Cardiac septum (tissue), 1 donor: ENCODE data around the gene UNC5CL. TPM values are rescaled to one million over a fixed set of nuclear protein-coding genes. Genes with fewer than 3 reads are reported as not detected.

ENCODE experiments used
- DNase-seq: peaks from one replicate; pipeline ENCODE4 v3.0.0-alpha.2; 2020; ENCODE audit warnings: low spot score
- intact Hi-C: fragments of 100-400 bp; cut with DNase I; formaldehyde crosslinking; loops from one replicate; pipeline ENCODE4 v1.14.0; 2022
- long read RNA-seq: library from polyadenylated mRNA; unstranded; transcript quantifications from one replicate; pipeline ENCODE4 v2.0.0, GENCODE V29; 2021
- total RNA-seq: library from RNA; stranded (reverse); fragmentation: NEBNext Ultra II Directional; extraction: Animal tissue kit (Norgen Biotek cat#: 25700); gene quantifications from one replicate; pipeline ENCODE4 v1.2.1, GENCODE V29; 2021
- donor health status: DM: no; HTN: no; CAD: no.

The UNC5CL gene, protein sequence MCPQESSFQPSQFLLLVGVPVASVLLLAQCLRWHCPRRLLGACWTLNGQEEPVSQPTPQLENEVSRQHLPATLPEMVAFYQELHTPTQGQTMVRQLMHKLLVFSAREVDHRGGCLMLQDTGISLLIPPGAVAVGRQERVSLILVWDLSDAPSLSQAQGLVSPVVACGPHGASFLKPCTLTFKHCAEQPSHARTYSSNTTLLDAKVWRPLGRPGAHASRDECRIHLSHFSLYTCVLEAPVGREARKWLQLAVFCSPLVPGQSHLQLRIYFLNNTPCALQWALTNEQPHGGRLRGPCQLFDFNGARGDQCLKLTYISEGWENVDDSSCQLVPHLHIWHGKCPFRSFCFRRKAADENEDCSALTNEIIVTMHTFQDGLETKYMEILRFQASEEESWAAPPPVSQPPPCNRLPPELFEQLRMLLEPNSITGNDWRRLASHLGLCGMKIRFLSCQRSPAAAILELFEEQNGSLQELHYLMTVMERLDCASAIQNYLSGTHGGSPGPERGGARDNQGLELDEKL
- total RNA-seq: 1.0 TPM
- long read RNA-seq: 0 reads

- intact Hi-C loops: no loop called here
These were observed at the start of gene UNC5CL for GRCh38 chr6:41039060-41039998. Gene UNC5CL (minus strand): TSS chr6:41039221. CDS start chr6:41035074, 4,147 bp downstream.

GRCh38 chr6:41088451-41088850, 49.4 kb upstream of the UNC5CL start:
- intact Hi-C loops: no loop called here
- no peak for DNase-seq

More at GRCh38 chr6:41039060-41039998, at the start of gene UNC5CL:
- DNase-seq: no peak

DNA sequence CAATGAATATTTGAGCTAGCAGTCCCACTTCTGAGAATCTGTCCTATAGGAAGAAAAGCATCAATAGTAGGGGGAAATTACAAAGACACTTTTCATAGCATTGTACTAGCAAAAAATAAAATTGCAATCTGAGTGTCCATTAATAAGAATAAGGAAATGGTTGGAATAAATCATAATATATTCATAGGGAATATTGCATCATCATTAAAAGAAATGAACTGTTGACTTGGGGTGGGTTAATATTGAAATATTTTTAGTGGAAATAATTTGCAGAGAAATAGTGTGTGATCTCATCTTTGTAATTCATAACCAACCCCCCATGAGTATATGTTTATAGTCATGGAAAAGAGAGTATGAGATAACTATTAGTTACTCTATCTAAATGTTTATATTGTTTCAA, 46.2 kb upstream of the UNC5CL start:
- intact Hi-C loops: no loop called here
- no peak for DNase-seq

DNA sequence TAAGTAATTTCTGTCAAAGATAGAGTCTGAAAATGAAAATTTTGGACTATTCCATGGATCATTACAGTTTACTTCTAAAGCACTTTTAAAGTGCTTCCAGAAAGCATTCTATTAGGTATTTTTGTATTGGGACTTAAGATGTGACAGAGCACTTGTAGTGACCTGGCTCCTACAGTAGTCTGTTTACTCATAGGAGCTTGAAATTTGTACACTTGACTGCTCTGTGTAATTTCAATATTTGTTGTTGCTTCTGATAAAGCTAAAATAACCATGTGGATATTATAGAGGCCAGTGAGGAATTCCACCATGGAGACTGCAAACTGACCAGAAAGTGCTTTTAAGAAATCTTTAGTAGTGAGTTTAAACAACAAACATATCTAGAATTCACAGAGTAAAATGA, 44.1 kb upstream of the UNC5CL start:
- DNase-seq: no peak
- intact Hi-C loops: no loop called here

GRCh38 chr6:41080621-41081020, 41.6 kb upstream of the UNC5CL start:
- intact Hi-C loops: no loop called here
- no peak for DNase-seq

DNA sequence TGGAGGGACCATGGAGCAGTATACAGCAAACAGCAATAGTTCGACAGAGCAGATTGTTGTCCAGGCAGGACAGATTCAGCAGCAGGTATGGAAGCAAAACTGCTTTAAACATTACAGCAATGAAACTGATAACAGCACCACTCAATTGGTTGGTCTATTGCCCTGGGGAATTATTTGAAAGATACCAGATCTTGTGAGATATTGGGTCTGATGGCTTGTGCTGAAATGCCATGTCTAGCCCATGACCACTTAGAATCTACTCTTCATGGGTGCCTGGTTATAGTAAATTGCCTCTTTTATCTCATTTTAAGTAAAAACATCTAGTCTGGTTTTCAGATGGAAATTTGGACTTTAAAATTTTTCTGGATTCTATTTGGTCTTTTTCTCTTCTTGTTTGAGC, 40.1 kb upstream of the UNC5CL start:
- DNase-seq: no peak
- intact Hi-C loops: no loop called here

DNA sequence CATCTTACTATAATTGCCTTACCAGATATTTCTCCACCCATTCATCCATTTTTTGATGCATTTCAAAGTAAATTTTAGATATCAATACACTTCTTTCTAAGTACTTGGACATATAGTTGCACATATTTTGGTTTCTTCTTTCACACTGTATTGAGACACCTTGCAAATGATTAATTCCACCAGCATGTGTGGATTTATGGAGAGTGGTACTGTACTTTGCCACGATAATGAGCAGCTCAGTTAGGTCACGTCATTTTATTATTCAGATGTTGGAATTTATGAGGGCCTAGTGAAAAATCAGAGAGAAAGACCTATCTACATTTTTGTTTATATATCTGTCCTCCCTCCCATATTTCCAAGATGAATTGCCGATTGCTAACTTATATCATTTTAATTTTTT, 39.1 kb upstream of the UNC5CL start:
- no peak for DNase-seq
- intact Hi-C loops: no loop called here

DNA sequence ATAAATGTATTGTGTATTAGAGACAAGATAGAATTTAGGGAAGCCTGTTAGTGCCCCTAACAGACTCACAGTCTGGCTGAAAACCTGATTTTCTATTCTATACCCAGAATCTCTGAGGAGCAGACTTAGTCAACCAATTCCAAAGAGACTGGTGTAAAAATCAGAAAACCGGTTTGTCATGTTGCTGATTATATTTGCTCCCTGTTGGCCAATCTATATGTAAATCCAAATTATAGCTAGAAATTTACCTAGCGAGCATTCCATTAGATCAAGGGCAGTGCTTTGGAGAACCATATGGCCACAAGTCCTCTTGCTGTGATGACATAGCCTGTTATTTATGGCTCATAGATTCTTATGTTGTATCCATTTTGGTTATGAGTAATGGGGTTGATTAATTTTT, 38.5 kb upstream of the UNC5CL start:
- intact Hi-C loops: no loop called here

DNA sequence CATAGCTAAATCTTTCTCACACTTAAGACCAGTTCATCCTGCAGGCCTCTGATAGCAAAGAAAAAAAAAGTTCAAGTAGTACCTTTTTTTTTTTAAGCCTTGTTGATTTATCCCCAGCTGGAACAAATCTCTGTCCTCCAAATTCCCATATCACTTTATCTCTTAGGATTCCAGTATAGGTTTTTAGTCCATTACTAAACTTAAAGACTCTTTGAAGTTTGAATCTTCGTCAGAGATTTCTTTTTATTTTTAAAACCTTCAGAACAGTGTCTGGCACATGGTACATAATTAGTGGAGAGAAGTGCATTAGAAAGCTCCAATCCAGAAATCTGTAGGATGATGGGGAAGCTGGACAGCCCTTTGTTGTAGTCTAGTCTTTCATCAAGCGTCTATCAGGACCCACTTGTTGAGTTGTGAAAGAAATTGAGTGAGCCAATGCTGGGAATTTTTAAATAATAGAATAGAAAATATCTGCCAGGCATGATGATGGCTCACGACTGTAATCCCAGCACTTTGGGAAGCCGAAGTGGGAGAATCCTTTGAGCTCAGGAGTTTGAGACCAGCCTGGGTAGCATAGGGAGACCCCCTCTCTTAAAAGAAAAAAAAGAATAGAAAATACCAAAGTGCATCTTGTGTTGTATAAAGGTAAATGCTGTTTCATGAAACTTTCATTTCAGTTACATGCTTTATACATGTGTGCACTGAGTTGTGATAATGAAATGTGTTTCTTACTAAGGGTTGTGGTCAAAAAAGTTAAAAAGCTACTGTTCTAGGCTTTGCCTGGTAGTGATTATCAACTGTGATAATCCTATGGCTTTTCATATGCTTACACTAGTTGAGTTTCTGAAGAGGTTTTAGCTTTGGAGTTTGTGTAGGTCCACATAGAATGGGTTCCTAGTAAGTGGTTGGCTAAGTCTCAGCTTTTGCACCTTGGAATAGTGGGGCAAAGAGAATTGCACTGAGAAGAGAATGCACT, 36.9 kb upstream of the UNC5CL start:
- intact Hi-C loops: no loop called here

More for the DNA sequence above, 38.5 kb upstream of the UNC5CL start:
- DNase-seq: no peak

GRCh38 chr6:41074692-41075436, 35.8 kb upstream of the UNC5CL start:
- intact Hi-C loops: no loop called here
- DNase-seq: no peak

More for the DNA sequence above, 36.9 kb upstream of the UNC5CL start:
- DNase-seq: no peak

- no peak for DNase-seq
These were observed 35.1 kb upstream of the UNC5CL start for GRCh38 chr6:41073968-41074691.

GRCh38 chr6:41073203-41073967, 34.4 kb upstream of the UNC5CL start:
- intact Hi-C loops: no loop called here
- DNase-seq: peak; percentile 95

More at GRCh38 chr6:41073968-41074691, 35.1 kb upstream of the UNC5CL start:
- intact Hi-C loops: no loop called here

GRCh38 chr6:41072836-41073202, 33.8 kb upstream of the UNC5CL start, which contains the start of gene NFYA:
Gene NFYA (plus strand): TSS chr6:41072974. CDS start chr6:41079090, 6,116 bp downstream.
- intact Hi-C loops: loop anchor here (1.0 kb wide), 1 partner anchor 20 kb away; the partner anchor contains the start of gene APOBEC2
- peak; percentile 100 for DNase-seq

GRCh38 chr6:41071923-41072835, 33.2 kb upstream of the UNC5CL start, which contains the start of gene OARD1:
Gene OARD1 (minus strand): TSS chr6:41072356. CDS start chr6:41071634, 722 bp downstream.
- intact Hi-C loops: loop anchor here (1.0 to 2.0 kb wide), 2 partner anchors 19 to 43 kb away; partner anchors contain the start of gene APOBEC2
- DNase-seq: peak; percentile 99

- DNase-seq: peak; percentile 91
- intact Hi-C loops: loop anchor here (2.0 kb wide), 1 partner anchor 43 kb away; no protein-coding TSS in a partner anchor
These were observed 32.5 kb upstream of the UNC5CL start for GRCh38 chr6:41071501-41071922.
